Neural crest cell (in vitro differentiated cells): ENCODE data around the gene UBXN10. TPM values are rescaled to one million over a fixed set of nuclear protein-coding genes. Genes with fewer than 3 reads are reported as not detected.

Experiments
- DNase-seq: peaks from one replicate; pipeline ENCODE4 v3.0.0; 2021; ENCODE audit warnings: low read depth, mixed read lengths, low spot score
- H3K27ac Mint-ChIP-seq: one replicate; pipeline ENCODE4 v1.8.0; 2021; ENCODE audit warnings: mild to moderate bottlenecking, mixed read lengths; ENCODE audit not compliant: unreplicated experiment
- H3K27me3 Mint-ChIP-seq: 2 replicates; pipeline ENCODE4 v1.8.0; 2021; ENCODE audit warnings: low read depth, mild to moderate bottlenecking, mixed read lengths
- H3K36me3 Mint-ChIP-seq: 2 replicates; pipeline ENCODE4 v1.8.0; 2021; ENCODE audit warnings: low read depth, mild to moderate bottlenecking, mixed read lengths
- H3K4me1 Mint-ChIP-seq: 2 replicates; pipeline ENCODE4 v1.8.0; 2021; ENCODE audit warnings: mixed read lengths
- H3K4me3 Mint-ChIP-seq: one replicate; pipeline ENCODE4 v1.8.0; 2021; ENCODE audit warnings: mild to moderate bottlenecking, mixed read lengths
- H3K9me3 Mint-ChIP-seq: 2 replicates; pipeline ENCODE4 v1.8.0; 2021; ENCODE audit warnings: mixed read lengths
- long read RNA-seq: library from polyadenylated mRNA; unstranded; transcript quantifications from one replicate; pipeline ENCODE4 v2.0.0, GENCODE V29; 2020
- total RNA-seq: library from RNA; stranded (reverse); gene quantifications from 2 replicates; pipeline ENCODE4 v1.2.1, GENCODE V29; 2021
- TF ChIP-seq, protein P1 (sequence below): fragments of 200-600 bp; sonication (generic); conservative IDR thresholded peaks from 2 replicates; pipeline ENCODE4 v1.5.0; 2021; ENCODE audit warnings: antibody characterized with exemption, mild to moderate bottlenecking

UBXN10 gene
- total RNA-seq = 1.3 and 1.4 TPM in 2 replicates
- long read RNA-seq, full-length matches to known transcripts = 4 of 6 reads
- long read RNA-seq, partial matches to known transcripts = 0 of 6 reads
- long read RNA-seq, other reads (novel, unspliced or antisense) = 2 of 6 reads

- H3K4me3 Mint-ChIP-seq = peak within 1 kb of the TSS; percentile 86
- peaks cover 30% of the 10 kb centered on the region for H3K27me3 Mint-ChIP-seq
- H3K27ac Mint-ChIP-seq = peak within 1 kb of the TSS; percentile 64
- peaks cover 12% of the 10 kb centered on the region for H3K4me1 Mint-ChIP-seq
- TF ChIP-seq, protein P1, sequence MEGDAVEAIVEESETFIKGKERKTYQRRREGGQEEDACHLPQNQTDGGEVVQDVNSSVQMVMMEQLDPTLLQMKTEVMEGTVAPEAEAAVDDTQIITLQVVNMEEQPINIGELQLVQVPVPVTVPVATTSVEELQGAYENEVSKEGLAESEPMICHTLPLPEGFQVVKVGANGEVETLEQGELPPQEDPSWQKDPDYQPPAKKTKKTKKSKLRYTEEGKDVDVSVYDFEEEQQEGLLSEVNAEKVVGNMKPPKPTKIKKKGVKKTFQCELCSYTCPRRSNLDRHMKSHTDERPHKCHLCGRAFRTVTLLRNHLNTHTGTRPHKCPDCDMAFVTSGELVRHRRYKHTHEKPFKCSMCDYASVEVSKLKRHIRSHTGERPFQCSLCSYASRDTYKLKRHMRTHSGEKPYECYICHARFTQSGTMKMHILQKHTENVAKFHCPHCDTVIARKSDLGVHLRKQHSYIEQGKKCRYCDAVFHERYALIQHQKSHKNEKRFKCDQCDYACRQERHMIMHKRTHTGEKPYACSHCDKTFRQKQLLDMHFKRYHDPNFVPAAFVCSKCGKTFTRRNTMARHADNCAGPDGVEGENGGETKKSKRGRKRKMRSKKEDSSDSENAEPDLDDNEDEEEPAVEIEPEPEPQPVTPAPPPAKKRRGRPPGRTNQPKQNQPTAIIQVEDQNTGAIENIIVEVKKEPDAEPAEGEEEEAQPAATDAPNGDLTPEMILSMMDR = no peak
- no peaks in the 10 kb centered on the region for H3K9me3 Mint-ChIP-seq
- DNase-seq = peak; percentile 47
- H3K36me3 Mint-ChIP-seq = no peaks in the 10 kb centered on the region
These were observed at the start of gene UBXN10, which contains the start of gene PLA2G2C for GRCh38 chr1:20185834-20186782. Gene UBXN10 (plus strand): TSS chr1:20186096. CDS start chr1:20190562, 4,466 bp downstream. Gene PLA2G2C (minus strand): TSS chr1:20186518. CDS start chr1:20177363, 9,155 bp downstream.

GRCh38 chr1:20136249-20136648 is 49.6 kb upstream of the UBXN10 start:
- Mint-ChIP-seq H3K27me3 (peaks cover 12% of the 10 kb centered on the region), H3K9me3 (peaks cover 7% of the 10 kb centered on the region), H3K27ac (no peak overlapping the region), H3K4me1 (no peaks in the 10 kb centered on the region), H3K36me3 (peaks cover 2% of the 10 kb centered on the region), H3K4me3 (no peak overlapping the region)
- no peak for DNase-seq
- TF ChIP-seq, protein P1 = no peak

GRCh38 chr1:20137055-20137454 is 48.8 kb upstream of the UBXN10 start:
- Mint-ChIP-seq H3K27me3 (peaks cover 10% of the 10 kb centered on the region), H3K36me3 (no peaks in the 10 kb centered on the region), H3K4me3 (no peak overlapping the region), H3K9me3 (peaks cover 5% of the 10 kb centered on the region), H3K4me1 (no peaks in the 10 kb centered on the region), H3K27ac (no peak overlapping the region)
- TF ChIP-seq, protein P1 = no peak
- DNase-seq = no peak

GRCh38 chr1:20137604-20138003 is 48.3 kb upstream of the UBXN10 start:
- TF ChIP-seq, protein P1 = no peak
- H3K9me3 Mint-ChIP-seq = peaks cover 5% of the 10 kb centered on the region
- peaks cover 8% of the 10 kb centered on the region for H3K27me3 Mint-ChIP-seq
- peak overlapping the region; percentile 62 for H3K27ac Mint-ChIP-seq
- H3K36me3 Mint-ChIP-seq = no peaks in the 10 kb centered on the region
- DNase-seq = no peak
- H3K4me3 Mint-ChIP-seq = no peak overlapping the region
- no peaks in the 10 kb centered on the region for H3K4me1 Mint-ChIP-seq

DNA sequence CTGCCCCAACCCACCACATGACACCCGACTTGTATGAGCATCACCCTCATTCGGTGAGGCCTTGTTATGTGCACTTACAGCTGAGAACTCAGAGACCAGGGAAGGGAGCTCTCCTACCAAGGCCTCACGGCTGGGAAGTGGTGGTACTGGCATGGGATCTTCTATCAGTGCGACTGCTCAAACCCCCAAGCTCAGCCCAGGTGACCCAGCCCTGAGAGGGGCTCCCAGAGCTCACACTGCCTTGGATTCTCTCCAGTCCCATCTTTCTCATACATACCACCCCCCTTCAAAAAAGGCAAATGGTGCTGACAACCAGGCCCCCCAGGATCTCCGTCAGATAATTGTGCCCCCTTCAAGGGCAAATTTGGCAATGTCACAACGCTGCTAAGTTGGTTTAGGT is 47.5 kb upstream of the UBXN10 start:
- TF ChIP-seq, protein P1 = no peak

More for the DNA sequence above, 47.5 kb upstream of the UBXN10 start:
- no peak overlapping the region for H3K27ac Mint-ChIP-seq
- no peaks in the 10 kb centered on the region for H3K4me1 Mint-ChIP-seq
- H3K9me3 Mint-ChIP-seq = peaks cover 5% of the 10 kb centered on the region
- no peak for DNase-seq
- H3K27me3 Mint-ChIP-seq = peaks cover 4% of the 10 kb centered on the region
- no peaks in the 10 kb centered on the region for H3K36me3 Mint-ChIP-seq
- no peak overlapping the region for H3K4me3 Mint-ChIP-seq
